ENCODE data around the gene ETV3.

Gene ETV3

DNA sequence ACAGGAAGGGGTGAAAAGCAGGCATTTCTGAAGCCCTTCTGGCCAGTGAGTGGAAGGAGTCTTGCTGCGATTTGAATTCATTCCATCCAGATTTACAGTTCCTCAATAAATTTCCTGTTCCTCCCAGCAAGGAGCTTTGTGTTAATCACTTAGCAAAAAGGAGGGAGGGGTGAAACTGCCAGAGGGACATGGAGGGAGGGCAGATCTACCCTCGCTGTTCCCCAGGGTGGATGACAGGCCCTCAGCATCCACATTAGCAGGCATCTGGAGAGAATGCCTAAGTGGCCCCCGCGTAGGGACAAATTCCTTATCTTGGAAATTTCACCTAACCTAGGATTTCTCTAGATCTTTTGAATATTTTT, 1.2 kb downstream of the ETV3 start:
- DNase-seq: no peak

DNA sequence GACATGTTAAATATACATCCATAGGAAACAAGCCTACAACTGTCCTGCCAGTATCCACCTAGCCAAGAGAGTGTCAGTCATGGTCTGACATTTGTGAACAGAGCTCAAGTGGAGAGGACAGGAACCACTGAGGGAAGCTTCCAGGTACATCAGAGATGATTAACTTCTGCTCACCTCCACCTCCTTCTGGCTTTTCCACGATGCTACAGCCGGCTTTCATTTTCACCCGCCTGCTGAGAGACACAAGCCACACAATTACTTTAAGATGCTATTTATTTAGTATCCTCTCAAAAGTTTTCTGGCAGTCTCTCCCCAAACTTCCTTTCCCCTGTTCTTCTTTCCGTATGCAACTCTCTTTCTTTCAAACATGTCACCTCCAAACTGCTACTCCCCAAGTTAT, 2.1 kb downstream of the ETV3 start:
- DNase-seq: no peak

DNA sequence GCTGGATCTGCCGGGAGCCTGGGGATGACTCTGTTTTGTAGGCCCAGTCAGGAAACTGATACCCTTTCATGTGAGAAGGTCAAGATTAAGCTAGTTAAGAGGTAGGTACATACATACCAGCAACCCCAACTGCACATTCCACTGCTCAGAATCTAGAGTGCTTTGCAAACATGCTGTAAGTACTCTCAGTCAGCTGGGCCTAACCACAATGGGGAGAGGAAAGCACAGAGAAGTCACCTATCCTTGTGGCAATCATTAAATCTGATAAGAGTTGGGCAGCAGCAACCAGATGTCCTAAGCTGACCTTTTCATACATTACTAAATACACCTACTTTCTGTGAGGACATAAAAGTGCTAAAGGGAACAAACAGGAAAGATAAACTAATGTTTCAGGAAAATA, 2.5 kb downstream of the ETV3 start:
- DNase-seq: no peak

DNA sequence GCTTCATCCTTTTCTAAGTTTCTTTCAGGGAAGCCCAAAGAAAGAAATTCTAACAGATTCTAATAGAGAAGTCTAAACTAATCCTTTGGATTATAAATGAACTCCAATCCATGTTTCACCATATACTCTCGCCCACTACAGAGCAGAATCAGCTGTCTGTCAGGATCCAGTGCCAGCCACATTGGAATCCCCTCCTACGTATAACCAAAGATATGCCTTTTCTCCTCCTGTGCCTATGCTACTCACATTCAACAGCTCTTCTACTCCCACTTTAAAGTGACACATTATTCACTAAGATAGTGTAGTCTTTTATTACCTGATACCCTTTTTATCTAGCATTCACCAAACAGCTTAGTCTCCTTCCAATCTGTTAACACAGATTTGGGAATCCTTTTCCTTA, 3.1 kb downstream of the ETV3 start:
- no peak for DNase-seq

DNA sequence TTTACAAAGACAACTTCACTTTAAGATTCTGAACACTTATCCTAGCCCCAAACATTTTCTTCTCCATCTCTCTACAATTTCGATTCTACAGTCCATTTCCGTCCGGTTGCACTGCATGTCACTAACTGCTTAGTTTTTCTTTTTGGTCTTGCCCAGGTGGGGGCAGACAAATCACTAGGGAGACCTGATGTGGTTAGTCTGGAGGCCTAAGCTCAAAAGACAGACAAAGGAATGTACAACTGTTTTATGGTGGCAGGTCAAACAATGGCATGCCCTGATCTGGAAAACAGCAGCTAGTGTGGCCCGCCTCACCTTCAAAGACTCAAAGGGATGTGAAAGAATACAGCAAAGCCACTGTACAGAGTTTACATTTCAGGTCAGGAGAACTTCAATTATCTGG, 3.8 kb downstream of the ETV3 start:
- DNase-seq: no peak

DNA sequence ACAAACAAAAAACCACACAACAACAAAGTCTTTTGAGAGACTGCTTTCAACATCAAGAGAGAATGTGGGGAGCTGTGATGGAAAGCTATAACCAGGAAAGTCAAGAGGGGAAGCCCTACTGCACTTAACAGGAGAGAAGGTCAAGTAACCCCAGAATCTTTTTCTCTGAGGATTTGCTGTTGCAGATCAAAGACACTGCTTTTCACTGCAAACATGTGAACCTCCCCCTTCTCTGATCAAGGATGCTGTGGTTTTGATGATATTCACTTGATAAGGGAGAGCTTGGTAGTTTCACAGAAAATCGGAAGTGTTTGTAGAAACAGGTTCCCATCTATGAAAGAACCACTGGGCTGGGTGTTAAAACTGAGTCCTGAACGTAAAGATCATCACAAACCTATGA, 4.8 kb downstream of the ETV3 start:
- DNase-seq: no peak

DNA sequence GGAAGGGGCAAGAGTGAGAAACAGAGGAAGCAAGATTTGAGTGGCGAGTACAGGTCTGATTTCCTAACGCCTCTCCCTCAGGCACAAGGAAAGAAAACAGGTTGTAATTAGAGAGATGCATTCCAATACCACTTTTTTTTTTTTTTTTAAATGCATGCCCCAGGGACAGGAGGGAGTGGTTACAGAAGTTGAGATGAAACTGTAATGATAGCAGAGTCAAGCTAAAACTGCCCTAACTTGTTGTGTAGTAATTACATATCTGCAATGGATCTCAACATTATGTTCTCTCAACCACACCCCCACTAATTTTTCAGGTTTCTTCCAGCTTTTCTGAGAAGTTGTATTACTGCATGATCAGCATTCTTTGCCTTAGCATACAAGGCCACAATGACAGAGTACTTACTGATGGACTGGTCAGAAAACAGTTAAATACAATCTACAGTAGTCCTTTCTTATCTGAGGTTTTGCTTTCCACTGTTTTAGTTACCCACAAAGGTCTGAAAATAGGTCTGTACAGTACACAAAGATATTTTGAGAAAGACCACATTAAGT, 5.5 kb downstream of the ETV3 start:
- DNase-seq: no peak

DNA sequence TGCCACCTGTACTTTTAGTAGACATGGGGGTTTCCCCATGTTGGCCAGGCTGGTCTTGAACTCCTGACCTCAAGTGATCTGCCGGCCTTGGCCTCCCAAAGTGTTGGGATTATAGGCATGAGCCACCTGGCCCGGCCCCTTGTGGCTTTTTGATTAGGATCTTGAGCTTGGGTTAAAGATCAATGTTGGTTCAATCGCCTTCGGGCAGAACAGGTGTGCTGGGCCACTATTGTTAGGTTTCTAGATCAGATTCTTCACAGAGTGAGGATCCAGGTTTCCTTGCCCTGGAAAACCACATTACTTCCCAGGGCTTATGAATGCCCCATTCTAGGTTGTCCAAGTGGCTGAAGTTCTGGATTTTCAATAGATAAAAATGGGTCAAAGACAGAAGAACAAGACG, 6.1 kb downstream of the ETV3 start:
- DNase-seq: no peak

DNA sequence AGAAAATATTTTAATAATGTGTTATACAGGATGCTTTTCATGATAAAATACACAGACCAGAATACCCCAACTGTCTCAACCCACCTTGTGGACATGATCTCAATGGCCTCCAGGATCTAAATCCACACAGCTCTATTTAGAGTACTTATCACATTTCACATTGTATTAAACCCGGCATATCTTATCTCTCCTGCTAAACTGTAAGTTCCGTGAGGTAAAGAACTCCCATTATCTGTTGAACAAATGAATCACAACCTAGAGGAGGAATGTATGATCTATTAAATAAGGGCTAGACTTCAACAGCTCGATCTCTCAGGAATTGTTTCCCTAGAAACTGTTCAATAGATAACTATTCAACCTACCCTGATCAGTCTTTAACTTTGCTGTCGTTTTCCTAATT, 6.9 kb downstream of the ETV3 start:
- no peak for DNase-seq

DNA sequence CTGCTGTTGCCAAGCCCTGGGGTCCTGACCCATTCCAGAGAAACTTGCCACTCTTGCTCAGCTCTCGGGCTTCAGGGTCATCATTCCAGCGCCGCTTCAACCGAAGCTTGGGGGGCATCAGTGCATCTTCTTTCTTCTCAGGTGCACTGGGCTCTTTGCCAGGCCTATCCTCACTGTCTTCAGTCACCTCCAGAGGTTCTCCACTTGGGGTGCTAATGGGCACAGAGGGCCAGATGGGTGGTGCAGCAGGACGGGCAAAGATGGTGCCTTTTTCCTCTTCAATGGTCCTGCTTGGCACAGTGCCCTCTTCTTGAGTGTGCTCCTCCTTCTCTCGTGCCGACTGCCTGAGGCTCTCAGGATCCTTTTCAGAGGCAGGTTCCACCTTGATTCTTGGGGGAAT, 13.3 kb downstream of the ETV3 start:
- no peak for DNase-seq

DNA sequence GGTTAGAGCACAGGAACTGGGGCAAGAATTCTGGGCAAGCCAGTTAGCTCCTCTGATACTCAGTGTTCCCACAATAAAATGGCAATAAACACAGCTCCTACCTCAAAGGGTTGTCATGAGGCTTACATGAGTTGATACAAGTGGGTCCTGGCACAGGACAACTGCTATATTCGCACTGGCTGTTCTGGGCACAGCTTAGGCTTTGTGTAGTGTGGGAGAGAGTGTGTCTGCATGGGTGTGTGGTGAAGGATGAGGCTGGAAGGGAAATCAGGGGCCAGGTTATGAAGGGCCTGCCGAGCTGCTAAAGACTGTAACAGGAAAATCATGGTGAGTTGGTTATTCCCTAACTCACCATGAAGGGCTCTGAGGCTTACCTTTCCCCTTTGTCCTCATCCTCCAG, 18.7 kb downstream of the ETV3 start:
- no peak for DNase-seq

DNA sequence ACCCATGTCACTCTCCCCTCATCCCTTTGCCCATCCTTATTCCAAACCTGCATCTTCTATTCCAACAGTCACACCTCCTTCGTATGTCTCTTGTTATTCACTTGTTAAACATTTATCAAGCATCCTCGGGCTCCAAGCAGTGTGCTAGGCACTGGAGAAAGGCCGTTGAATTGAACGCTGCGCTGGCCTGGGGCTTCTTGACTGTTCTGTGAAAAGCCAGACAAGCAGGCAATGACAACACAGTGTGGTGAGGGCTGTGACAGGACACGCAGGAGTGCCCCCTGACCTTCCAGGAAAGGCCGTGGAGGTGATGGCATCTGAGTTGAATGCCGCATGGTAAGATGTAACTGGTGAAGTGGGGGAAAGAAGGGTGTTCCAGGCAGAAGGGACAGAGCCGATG, 19.2 kb downstream of the ETV3 start:
- DNase-seq: no peak

DNA sequence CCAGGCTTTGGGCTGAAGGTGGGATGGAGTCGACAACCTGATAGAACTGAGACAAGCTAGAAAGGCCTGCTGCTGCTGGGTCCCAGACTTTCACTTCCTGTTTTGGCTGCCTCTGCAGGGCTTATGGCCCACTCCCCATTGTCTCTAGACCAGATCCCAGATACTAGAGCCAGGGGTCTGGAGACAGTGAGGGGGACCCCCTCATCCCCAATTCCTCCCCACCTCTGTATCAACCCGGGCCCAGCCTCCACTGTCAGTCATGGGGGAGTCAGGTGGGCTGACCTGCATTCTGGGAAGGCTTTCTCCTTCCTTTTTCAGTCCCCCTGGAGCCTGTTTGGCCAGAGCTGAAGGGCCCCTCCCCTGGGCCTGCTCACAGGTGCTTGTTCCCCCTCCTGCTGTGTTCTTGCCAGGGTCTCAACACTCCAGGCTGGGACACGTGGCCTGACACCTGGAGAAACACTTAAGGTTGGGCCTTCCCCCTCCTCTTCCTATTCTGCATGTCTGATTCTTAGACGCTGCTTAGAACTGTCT, 20.6 kb downstream of the ETV3 start:
- DNase-seq: no peak

DNA sequence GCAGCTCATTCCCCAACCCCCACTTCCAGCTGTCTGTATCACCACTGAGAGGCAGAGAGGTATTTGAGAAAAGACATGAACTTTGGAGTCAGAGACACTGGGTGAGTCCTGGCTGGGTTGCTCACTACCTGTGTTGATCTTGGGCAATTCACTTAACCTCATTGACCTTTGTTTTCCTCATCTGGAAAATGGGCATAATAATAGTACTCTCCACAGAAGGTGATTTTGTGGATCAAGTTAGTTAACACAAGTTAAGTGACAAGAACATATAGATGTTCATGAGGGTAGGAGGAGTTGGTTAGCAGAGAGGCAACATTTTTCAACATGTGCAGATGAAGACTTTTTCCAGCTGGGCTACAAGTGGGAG, 21.5 kb downstream of the ETV3 start:
- no peak for DNase-seq

DNA sequence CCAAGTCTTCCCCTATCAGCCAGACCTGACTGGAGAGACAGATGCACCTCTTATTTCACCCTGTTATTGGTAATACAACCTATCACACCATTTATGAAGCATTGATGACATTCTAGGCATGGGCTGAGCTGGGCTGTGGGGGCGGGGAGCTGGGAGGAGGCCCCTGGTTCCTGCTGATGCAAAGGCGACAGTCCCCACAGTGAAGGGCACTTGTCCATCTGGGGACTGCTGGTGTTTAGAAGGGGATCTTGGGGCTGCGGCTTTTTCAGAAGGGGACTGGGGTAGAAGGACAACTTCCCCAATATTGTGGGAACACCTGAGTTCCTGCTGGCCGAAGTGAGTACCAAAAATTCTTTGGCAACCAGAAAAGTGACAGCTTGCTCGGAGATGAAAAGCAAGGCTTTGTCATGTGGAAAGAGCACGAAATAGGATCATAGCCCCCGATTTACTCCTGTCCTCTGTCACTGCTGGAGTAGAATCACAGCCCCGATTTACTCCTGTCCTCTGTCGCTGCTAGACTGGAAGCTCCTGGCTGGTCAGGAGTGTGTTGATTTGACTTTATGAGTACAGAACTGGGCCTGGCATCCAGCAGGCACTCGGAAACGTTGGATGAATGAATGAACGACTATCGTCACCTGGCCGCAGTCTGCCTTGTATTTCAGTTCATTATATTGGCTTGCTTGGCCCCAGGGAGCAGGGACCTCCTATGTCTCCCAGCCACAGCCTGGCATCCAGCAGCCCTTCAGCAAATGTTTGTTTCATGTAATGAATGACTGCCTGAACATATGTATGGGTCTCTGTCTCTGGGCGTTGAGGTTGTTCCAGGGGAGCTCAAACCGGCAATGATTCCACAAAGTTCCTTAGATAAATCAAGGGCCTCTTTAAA, 22.1 kb downstream of the ETV3 start:
- no peak for DNase-seq

DNA sequence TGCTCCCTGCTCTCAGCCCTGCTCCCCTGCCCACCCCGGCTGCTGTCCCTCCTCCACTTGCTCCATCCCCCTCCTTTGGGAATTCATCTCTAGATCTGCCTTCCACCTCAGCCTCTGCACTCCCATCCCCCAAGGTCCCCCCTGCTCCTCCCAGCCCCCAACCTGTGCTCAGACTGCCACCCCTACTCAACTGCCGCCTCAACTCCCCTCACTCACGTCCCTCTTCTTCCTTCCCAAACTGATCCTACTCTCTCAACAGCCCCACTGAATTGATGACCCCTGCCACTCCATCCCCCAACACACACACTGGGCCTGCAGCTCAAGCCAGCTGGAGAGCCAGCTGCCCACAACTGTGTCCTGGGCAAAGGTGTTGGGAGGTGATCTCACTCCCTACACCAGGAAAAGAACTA, 22.8 kb downstream of the ETV3 start:
- no peak for DNase-seq

DNA sequence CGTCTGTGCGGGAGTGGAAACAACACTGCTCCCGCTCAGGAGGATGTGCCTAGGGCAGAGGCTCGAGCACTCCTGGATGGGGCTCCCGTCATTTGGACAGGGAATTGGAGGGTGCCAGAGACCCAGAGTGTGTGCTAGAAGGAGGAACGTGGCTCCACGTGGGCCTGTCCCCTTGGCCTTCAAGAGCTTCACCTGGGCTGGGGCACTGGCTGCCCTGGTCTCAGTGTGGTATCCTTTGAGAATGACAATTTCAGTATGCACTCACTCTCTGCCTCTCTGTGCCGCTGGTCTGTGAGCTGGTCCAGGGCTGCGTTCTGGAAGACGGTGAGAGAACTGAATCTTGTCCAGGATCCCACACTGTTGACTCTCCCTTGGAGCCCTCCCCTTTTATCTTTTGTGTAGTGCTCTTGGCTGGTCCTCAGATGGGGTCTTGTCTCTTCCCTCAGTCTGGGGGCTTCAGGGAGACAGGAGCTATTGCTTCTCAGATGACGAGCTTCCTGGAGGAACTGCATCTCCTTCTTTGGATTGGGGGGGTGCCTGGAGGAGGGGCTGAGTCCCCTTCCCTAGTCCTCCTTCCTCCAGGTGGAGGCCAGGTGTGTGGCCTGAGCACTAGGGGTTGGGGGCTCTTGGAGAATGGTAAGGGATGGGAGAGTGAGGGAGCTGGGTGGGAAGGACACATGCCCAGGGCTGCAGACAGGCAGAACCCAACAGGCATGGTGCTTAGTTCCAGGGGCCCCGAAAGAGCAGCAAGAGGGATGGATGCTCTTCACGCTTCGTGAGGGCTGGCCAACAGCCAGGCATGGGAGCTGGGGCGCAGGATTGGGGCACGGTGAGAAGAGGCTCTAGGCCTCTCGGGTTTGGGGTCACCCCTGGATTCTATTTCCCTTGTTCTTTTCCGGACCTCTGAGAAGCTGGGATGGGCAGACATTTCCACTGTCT, 23.7 kb downstream of the ETV3 start:
- no peak for DNase-seq

DNA sequence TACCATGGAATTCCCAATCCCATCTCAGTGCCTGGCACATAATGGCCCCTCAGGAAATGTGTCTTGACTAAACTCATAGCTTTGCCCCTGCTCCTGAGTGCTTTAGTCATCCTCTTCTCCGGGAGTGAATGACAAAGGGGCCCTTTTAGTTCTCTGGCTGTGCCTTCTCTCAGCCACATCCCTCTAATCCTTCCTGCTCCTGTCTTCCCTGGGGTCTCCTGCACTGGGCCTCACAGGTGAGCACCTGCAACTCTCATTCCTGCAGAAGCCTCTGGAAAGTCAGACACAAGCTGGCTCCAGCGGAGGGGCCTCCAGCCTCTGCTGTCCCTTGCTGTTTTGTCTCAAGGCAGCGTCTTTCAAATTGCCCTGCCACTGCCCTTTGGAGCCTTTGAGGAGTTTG, 24.6 kb downstream of the ETV3 start:
- DNase-seq: no peak

DNA sequence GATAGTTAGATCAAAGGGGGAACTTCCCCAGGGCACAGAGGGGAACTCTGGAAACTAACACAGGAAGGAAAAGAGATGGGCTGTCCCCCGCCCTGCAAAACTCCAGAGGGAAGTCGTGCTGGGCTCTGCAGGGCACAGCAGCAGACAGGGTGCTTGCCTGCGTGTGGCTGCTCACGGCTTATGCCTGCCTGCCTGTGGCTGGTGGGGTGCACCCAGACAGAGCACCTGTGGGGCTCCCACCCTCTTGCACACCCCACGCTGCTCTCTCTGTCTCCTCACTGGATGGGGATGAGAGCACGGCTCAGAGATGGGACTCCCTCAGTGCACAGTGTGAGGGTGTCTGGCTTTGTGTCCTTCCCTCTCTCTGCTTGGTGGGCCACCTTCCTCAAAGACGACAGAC, 25.1 kb downstream of the ETV3 start:
- no peak for DNase-seq

DNA sequence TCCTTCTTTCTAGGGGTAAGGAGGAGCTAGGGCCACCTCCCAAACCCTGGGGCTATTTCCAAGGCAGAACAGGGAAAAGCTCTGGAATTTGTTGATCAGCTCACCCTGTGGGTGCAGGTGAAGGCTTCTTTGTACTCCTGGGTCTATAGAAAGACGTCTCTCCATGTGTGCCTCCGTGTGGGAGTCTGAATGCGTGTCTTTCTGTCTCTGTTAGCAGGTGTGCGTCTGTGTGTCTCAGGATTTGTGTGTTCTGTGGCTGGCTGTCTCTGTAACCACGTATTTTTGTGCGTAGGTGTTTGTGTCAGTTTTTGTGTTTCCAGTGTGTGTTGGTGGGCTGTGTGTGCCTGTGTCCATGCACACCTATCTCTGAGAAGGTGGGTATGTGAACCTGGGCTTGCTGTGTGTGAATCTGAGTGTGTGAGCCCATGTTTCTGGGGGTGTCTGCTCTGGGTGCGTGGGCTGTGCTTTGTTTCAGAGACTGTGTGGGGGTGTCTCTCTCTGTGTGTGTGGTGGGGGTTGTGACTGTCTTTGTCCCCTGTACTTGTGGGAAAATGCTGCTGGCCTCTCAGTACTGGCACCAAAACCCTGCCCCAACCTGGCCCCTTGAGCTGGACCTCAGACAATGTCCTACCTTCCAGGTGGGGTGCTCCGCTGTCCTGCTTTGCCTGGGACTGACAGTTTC, 25.9 kb downstream of the ETV3 start:
- DNase-seq: no peak

DNA sequence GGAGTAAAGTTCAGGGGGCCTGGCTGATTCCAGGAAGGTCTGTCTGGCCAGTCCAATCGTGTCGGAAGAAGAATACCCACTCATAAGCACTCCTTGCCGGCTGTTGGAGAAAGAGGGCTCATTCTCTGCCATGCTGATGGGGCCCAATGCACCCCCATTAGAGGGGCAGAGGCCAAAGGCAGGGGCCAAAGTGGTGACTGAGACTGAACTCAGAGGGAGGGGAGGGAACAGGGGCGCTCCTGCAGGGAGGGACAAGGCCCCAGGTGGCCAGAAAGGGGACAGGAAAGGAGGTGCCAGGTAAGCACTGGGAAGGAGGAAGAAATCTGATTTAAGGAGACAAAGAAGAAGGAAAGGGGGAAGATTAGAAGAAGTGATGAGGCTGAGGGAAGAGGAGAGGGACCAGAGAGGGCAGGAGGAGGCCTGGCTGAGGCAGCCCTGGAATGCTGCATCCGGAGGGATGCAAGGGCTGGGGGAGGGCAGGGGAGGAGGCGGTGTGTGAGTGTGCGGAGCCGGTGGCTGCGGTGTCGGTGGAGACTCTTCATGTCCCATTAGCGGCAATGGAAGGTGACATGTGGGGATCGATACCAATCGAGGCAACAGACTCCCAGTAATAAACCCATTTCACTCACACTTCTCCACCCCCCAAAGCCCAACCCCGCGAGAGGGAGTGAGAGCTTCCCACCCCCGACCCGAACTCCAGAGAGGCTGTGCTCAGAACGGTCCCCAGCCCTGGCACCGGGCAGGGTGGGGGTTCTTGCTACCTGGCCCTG, 26.6 kb downstream of the ETV3 start:
- no peak for DNase-seq

DNA sequence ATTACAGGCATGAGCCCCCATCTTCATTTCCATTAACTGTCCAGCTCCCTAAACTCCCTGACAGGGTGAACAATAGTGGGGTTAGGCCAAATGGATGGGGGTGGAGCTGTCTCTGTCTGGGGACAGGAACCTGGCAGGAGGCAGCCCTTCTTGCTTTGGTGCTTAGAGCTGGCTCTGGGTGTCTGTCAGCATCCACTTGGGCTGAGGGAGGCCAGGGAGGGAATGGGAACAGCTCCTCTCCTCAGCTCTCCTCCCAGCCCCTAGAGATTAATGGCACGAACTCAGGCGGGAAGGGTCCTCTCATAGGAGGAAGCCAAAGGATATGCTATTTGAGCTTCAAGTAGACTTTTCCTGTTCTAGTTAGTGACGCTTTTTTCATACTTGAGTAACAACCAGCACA, 27.5 kb downstream of the ETV3 start:
- DNase-seq: no peak

Data from DMS 273 treated with DMSO at 0.1 percent for 48 hours (cell line).